ENCODE data around the gene ACY1.

DNA sequence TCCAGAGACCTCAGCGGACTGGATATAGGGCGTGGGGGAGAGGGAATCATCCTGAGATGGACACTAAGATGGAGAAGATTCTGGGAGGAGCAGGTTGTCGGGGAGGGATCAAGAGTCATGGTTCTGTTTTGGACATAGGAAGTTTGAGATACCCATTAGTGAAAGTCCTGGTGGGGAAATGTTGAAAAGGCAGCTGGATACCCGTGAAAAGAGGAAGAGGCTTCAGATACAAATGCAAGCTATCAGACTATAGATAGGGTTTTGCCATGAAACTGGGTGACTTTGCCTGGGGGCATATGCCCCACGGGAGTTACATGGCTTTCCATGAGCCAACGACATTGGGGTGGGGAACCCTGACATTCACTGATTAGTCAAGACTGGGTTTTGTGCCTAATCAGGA is 29.2 kb upstream of the ACY1 start:
- no peak for TF ChIP-seq CTCF (IDR thresholded peaks at IDR 0.05)
- TF ChIP-seq POLR2AphosphoS5 (IDR thresholded peaks at IDR 0.05; ENCODE audit: low read depth, low read length): no peak
- TF ChIP-seq, protein P1, sequence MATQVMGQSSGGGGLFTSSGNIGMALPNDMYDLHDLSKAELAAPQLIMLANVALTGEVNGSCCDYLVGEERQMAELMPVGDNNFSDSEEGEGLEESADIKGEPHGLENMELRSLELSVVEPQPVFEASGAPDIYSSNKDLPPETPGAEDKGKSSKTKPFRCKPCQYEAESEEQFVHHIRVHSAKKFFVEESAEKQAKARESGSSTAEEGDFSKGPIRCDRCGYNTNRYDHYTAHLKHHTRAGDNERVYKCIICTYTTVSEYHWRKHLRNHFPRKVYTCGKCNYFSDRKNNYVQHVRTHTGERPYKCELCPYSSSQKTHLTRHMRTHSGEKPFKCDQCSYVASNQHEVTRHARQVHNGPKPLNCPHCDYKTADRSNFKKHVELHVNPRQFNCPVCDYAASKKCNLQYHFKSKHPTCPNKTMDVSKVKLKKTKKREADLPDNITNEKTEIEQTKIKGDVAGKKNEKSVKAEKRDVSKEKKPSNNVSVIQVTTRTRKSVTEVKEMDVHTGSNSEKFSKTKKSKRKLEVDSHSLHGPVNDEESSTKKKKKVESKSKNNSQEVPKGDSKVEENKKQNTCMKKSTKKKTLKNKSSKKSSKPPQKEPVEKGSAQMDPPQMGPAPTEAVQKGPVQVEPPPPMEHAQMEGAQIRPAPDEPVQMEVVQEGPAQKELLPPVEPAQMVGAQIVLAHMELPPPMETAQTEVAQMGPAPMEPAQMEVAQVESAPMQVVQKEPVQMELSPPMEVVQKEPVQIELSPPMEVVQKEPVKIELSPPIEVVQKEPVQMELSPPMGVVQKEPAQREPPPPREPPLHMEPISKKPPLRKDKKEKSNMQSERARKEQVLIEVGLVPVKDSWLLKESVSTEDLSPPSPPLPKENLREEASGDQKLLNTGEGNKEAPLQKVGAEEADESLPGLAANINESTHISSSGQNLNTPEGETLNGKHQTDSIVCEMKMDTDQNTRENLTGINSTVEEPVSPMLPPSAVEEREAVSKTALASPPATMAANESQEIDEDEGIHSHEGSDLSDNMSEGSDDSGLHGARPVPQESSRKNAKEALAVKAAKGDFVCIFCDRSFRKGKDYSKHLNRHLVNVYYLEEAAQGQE (IDR thresholded peaks at IDR 0.05; ENCODE audit: insufficient read depth in 1 of 2, low read depth in 2 of 2, low read length in 1 of 2): no peak
- no peak for TF ChIP-seq TCF7L2 (IDR thresholded peaks at IDR 0.05; ENCODE audit: low read depth, low read length)

Measured in Panc1 (cell line).